Gastroesophageal sphincter (tissue), 3 donors: ENCODE measurements around the gene MYT1.

Experiments used
- EP300 ChIP-seq: sonication (generic); formaldehyde crosslinking; IDR thresholded peaks from one replicate; pipeline ENCODE4 v1.6.1; 2017; ENCODE audit warnings: antibody characterized with exemption, mild to moderate bottlenecking
- POLR2A ChIP-seq, 2 donors: fragments of 450-650 bp; IDR thresholded peaks; one replicate each; pipeline ENCODE4 v1.6.1; 2017; ENCODE audit warnings: antibody characterized with exemption in 2 of 2, mild to moderate bottlenecking in 2 of 2, moderate library complexity in 1 of 2
- POLR2AphosphoS5 ChIP-seq: sonication (generic); formaldehyde crosslinking; IDR thresholded peaks from one replicate; pipeline ENCODE4 v1.6.1; 2017; ENCODE audit warnings: antibody characterized with exemption
- TF ChIP-seq, protein P1 (sequence below), 4 experiments: fragments of 200-600 bp in 2 of 4; fragments of 450-650 bp in 2 of 4; sonication (generic) in 1 of 4; IDR thresholded peaks; one replicate each; pipeline ENCODE4 v1.5.1; 2017 to 2019; ENCODE audit warnings: antibody characterized with exemption in 4 of 4, mild to moderate bottlenecking in 2 of 4, moderate library complexity in 2 of 4

- no peak for TF ChIP-seq POLR2AphosphoS5
- TF ChIP-seq, protein P1, sequence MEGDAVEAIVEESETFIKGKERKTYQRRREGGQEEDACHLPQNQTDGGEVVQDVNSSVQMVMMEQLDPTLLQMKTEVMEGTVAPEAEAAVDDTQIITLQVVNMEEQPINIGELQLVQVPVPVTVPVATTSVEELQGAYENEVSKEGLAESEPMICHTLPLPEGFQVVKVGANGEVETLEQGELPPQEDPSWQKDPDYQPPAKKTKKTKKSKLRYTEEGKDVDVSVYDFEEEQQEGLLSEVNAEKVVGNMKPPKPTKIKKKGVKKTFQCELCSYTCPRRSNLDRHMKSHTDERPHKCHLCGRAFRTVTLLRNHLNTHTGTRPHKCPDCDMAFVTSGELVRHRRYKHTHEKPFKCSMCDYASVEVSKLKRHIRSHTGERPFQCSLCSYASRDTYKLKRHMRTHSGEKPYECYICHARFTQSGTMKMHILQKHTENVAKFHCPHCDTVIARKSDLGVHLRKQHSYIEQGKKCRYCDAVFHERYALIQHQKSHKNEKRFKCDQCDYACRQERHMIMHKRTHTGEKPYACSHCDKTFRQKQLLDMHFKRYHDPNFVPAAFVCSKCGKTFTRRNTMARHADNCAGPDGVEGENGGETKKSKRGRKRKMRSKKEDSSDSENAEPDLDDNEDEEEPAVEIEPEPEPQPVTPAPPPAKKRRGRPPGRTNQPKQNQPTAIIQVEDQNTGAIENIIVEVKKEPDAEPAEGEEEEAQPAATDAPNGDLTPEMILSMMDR (IDR thresholded peaks at IDR 0.05): no peak
- no peak for TF ChIP-seq POLR2A (IDR thresholded peaks at IDR 0.05)
- no peak for TF ChIP-seq EP300
Observed at GRCh38 chr20:64121586-64121985, 42.7 kb upstream of the MYT1 start.
